IMR-90 (cell line): Measurements from ENCODE around the gene NFYC.

Experiments
- CTCF ChIP-seq: conservative IDR thresholded peaks from 2 replicates; pipeline ENCODE4 v1.5.1; 2012; ENCODE audit warnings: mild to moderate bottlenecking, low read depth, low read length, improper control_type of control experiment
- MAFK ChIP-seq: IDR thresholded peaks from 2 replicates; pipeline ENCODE4 v1.6.1; 2012; ENCODE audit warnings: low read depth, low read length, improper control_type of control experiment
- MAZ ChIP-seq: IDR thresholded peaks from 2 replicates; pipeline ENCODE4 v1.6.1; 2012; ENCODE audit warnings: low read depth, mild to moderate bottlenecking, low read length, improper control_type of control experiment, moderate library complexity, borderline replicate concordance
- POLR2A ChIP-seq: IDR thresholded peaks from 2 replicates; pipeline ENCODE4 v1.6.1; 2012; ENCODE audit warnings: mild to moderate bottlenecking, low read depth, low read length
- RAD21 ChIP-seq: IDR thresholded peaks from 2 replicates; pipeline ENCODE4 v1.6.1; 2012; ENCODE audit warnings: low read length, improper control_type of control experiment
- RCOR1 ChIP-seq: IDR thresholded peaks from 2 replicates; pipeline ENCODE4 v1.6.1; 2012; ENCODE audit warnings: mild to moderate bottlenecking, low read length, improper control_type of control experiment; ENCODE audit not compliant: insufficient replicate concordance

- TF ChIP-seq MAZ = no peak
- TF ChIP-seq CTCF = no peak
- no peak for TF ChIP-seq RAD21
- TF ChIP-seq MAFK = no peak
- TF ChIP-seq POLR2A = no peak
- TF ChIP-seq RCOR1 = no peak
These were observed 70.8 kb downstream of the NFYC start for GRCh38 chr1:40762144-40762923.
